GM15510 (cell line): ENCODE results near the gene RAB39B.

Source experiments
- POLR2A ChIP-seq: IDR thresholded peaks from 3 replicates; pipeline ENCODE4 v1.6.1; 2011; ENCODE audit warnings: borderline replicate concordance; ENCODE audit not compliant: insufficient read length; ENCODE audit errors: extremely low read depth

Gene RAB39B

DNA sequence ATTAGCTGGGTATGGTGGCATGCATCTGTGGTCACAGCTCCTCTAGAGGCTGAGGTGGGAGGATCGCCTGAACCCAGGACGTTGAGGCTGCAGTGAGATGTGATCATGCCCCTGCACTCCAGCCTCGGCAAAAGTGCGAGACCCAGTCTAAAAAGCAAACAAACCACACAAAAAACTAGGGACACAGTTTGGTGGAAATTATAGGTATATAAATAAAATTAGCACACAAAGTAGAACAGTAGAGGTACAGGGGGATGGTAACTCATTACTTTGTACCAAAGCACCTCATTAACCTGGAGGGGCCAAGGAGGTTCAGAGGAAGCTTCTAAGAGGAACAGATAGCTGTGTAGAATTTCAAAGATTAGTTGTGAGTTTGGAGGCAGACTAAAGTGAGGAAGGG is 42.9 kb downstream of the RAB39B start:
- no peak for TF ChIP-seq POLR2A

DNA sequence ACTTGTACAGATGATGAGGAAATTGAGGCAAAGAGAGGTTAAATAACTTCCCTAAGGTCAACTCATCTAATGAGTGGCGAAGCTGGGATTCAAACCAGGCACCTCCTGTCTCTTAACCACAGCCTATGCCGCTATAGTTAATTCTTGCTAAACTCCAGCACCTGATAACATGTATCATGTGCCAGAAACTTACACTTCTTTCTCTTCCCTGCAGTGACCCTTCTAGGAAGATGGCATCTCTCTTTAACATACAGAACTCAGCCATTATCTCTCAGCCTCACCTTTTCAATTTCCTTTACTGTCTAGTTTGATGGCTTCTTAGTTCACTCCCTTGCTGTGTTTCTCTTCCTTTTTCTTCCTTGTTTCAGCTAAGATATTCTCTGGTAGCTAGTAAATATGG is 45.5 kb downstream of the RAB39B start:
- no peak for TF ChIP-seq POLR2A

DNA sequence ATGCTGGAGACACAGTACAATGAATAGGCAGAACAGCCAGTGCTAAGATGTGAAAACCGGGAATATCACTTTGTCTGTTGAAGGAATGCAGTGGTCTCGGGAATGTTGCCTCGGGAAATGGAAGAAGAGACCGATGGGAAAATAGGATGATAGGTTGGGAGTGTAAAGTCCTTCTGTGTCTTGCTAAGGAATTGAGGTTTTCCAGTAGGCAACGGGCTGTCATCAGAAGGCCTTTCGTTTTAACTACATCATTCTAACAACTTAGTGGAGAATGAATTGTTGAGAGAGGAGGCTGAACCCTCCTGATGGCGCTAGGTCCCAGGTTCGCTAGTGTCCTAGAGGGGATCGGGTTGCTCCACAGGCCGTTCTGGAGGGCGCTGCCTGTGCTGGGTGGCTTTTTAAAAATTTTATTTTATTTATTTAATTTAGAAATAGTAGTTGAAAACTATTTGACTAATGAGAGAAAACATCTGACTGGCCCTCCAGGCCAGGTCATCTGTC is 47.3 kb downstream of the RAB39B start:
- no peak for TF ChIP-seq POLR2A

DNA sequence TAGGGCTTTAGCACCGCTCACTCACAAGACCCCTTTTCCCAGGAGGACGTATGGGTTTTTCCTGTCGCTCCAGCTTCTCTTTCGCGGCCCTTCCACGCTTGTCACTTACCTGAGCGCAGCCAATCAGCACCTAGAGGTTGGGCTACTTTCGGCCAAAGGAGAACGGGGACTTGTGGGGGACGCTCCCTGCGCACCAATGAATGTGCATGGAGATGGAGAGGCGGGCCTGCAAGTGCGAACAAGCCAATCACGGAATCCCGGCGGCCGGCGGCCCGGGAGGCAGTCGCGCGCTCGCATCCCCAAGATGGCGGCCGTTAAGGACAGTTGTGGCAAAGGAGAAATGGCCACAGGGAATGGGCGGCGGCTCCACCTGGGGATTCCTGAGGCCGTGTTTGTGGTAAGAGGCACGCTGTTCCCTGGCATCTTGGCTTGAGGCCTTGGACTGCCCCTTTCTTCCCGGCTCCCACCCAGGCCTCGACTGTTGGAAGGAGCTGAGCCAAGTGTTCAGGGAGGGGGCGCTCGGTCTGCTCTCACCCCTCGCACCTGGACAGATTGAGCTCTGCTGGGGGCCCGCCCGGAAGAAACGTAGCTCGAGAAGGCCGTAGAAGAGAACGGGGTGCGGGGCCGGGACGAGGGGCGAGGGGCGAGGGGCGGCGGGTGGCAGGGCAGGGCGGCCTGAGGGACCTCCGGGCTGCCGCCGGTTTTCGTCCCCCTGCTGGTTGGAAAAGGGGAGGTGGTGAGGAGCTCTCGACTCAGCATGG is 47.9 kb downstream of the RAB39B start, which contains the start of gene VBP1:
TSS of gene VBP1 (plus strand) at position 282 of the 761 bp plus-strand sequence. CDS start at position 305, 23 bp downstream.
- TF ChIP-seq POLR2A = peak; percentile 60

DNA sequence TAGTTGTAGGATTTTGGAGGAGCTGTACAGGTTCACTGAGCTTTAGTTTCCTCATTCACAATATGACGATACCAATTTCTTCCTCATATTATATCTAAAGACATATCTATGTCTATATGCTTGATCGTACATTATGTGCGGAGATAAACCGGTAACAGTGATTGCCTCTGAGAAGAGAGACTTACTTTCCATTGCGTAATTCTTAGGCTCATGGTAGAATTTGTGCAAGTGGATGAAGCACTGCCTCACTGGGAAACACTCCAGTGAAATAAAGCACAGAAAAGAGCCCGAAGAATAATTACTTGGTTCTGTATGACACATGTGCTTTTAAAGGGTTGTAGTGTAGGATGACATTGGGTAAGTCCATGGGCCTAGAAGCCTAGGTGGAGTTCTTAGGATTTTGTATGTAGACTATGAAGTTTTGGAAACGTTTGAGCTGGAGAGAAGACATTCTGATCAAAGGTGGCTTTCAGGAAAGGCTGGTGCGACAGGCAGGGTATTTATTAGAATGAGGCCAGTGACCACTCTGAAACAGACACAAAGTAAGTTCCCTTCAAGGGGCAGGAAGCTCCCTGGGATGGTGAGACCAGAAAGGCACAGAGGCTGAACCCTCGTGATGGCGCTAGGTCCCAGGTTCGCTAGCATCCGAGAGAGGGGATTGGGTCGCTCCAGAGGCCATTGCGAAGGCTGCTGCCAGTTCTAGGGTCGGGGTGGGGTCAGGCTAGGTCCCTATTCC is 48.7 kb downstream of the RAB39B start:
- TF ChIP-seq POLR2A = no peak

DNA sequence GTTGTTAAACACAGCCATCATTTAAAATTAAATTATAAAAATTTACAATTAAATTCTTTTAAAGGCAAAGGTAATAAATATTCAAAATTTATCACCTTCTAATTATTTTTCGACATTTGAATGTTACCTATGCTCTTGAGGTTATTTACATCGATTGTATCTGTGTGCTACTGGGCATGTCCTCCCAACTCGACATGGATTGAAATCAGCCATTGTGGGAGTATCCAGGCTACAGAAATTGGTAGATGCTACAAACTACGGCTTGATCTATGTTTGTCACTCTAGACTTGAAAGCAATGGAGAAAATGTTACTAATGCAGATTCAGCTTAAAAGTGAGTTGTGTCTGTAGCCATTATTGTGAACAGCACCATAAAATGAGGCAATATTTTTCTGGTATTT is 50.6 kb downstream of the RAB39B start:
- TF ChIP-seq POLR2A = no peak

DNA sequence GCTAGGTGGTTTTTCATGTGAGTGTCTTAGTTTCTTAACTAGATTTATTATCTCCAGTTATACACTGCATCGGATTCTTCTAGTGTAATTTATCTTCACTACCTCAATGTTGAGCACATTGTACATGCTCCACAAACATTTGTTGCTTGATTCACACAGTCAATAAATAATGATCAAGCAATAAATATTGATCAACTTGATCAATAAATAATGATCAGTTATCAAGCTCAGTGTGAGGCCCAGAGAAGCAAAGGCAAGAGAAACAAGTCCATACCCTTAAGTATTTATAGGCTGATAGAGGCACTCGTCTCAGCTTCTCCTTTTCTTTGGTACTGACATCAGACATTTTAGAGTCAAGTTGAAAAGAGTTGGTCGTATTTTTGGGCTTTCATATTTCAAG is 53.1 kb downstream of the RAB39B start:
- no peak for TF ChIP-seq POLR2A
